GM12875 (cell line): ENCODE results near the gene UNC13D.
A peak's percentile ranks its signal among the peaks of the same experiment; 100 is the strongest.

ENCODE experiments used
- H3K4me3 ChIP-seq: one replicate; pipeline ENCODE4 v1.5.1; 2011; ENCODE audit warnings: low read depth, low read length, control low read depth
- CTCF ChIP-seq: IDR thresholded peaks from 2 replicates; pipeline ENCODE4 v1.5.1; 2011; ENCODE audit warnings: low read depth, mild to moderate bottlenecking, control low read depth, inconsistent platforms, low read length, moderate library complexity, borderline replicate concordance; ENCODE audit not compliant: insufficient read depth

Gene UNC13D

GRCh38 chr17:75849724-75850123 lies 5.5 kb upstream of the UNC13D start:
- H3K4me3 ChIP-seq = no peak overlapping the region

GRCh38 chr17:75849279-75849646 lies 5.1 kb upstream of the UNC13D start:
- H3K4me3 ChIP-seq = no peak overlapping the region
- no peak for TF ChIP-seq CTCF

More at GRCh38 chr17:75849724-75850123, 5.5 kb upstream of the UNC13D start:
- no peak for TF ChIP-seq CTCF

- H3K4me3 ChIP-seq = no peak overlapping the region
- TF ChIP-seq CTCF = peak; percentile 83
Measured at GRCh38 chr17:75848523-75849278, 4.5 kb upstream of the UNC13D start.

GRCh38 chr17:75847614-75848522 lies 3.7 kb upstream of the UNC13D start:
- no peak for TF ChIP-seq CTCF
- H3K4me3 ChIP-seq = no peak overlapping the region

GRCh38 chr17:75846692-75847613 lies 2.7 kb upstream of the UNC13D start:
- no peak for TF ChIP-seq CTCF
- no peak overlapping the region for H3K4me3 ChIP-seq

DNA sequence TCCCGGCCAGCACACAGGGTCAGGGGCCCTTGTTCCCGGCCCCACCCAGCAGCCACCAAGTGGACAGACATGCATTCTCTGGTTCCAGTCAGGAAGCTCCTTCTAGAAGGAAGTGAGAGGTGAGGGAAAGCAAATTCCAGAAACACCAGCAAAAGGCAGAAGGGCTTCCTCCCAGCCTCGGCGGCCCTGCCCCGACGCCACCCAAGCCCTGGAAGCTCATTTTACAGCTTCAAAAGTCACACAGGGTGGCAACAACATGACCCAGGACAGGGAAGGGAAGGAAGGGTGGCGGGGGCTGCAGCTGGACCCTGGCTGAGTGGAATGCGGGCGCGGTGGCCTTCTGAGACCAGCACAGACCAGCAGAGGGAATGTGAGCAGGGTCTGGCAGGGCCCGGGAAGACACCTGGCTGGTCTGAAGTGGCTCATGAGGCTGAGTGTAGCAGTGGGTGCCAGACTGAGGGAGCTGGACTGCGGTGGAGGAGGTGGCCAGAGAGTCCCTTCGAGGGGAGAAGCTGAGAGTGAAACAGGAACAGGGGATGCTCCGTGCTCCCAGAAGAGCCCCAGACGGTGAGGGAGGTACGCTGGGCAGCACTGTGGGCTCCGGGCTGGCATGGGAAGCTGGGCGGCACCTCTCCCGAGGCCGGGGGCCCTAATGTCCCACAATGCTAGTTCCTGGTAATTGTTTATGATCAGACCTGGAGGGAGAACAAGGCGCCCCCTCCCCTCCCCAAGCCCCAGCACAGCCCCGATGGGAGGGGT lies 1.9 kb upstream of the UNC13D start:
- no peak overlapping the region for H3K4me3 ChIP-seq
- TF ChIP-seq CTCF = no peak
